ENCODE results near the gene TPSD1.

DNA sequence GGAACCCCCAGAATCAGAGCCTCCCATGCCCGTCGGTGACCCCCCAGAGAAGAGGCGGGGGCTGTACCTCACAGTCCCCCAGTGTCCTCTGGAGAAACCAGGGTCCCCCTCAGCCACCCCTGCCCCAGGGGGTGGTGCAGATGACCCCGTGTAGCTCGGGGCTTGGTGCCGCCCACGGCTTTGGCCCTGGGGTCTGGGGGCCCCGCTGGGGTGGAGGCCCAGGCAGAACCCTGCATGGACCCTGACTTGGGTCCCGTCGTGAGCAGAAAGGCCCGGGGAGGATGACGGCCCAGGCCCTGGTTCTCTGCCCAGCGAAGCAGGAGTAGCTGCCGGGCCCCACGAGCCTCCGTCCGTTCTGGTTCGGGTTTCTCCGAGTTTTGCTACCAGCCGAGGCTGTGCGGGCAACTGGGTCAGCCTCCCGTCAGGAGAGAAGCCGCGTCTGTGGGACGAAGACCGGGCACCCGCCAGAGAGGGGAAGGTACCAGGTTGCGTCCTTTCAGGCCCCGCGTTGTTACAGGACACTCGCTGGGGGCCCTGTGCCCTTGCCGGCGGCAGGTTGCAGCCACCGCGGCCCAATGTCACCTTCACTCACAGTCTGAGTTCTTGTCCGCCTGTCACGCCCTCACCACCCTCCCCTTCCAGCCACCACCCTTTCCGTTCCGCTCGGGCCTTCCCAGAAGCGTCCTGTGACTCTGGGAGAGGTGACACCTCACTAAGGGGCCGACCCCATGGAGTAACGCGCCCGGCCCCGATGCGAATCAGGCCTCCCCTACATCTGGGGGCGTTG is 34.8 kb upstream of the TPSD1 start:
- TF ChIP-seq, protein P1, sequence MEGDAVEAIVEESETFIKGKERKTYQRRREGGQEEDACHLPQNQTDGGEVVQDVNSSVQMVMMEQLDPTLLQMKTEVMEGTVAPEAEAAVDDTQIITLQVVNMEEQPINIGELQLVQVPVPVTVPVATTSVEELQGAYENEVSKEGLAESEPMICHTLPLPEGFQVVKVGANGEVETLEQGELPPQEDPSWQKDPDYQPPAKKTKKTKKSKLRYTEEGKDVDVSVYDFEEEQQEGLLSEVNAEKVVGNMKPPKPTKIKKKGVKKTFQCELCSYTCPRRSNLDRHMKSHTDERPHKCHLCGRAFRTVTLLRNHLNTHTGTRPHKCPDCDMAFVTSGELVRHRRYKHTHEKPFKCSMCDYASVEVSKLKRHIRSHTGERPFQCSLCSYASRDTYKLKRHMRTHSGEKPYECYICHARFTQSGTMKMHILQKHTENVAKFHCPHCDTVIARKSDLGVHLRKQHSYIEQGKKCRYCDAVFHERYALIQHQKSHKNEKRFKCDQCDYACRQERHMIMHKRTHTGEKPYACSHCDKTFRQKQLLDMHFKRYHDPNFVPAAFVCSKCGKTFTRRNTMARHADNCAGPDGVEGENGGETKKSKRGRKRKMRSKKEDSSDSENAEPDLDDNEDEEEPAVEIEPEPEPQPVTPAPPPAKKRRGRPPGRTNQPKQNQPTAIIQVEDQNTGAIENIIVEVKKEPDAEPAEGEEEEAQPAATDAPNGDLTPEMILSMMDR (IDR thresholded peaks at IDR 0.05), result no peak
- no peak for TF ChIP-seq ZFX (IDR thresholded peaks at IDR 0.05; ENCODE audit: borderline replicate concordance)

All from 22Rv1 (cell line).